Fibroblast of the aortic adventitia (primary cell): ENCODE data around the gene CAST. TPM values are rescaled to one million over a fixed set of nuclear protein-coding genes. Genes with fewer than 3 reads are reported as not detected.

ENCODE experiments used
- DNase-seq: peaks from one replicate; pipeline ENCODE4 v3.0.0-alpha.2; 2010; ENCODE audit warnings: low read depth
- H3K4me3 ChIP-seq: 2 replicates; pipeline ENCODE4 v1.5.1; 2011; ENCODE audit warnings: low read depth, mild to moderate bottlenecking, control low read depth, low read length, moderate library complexity
- total RNA-seq: library from RNA; depleted of rRNA; stranded (reverse); fragments of >200 nt; gene quantifications from 2 replicates; pipeline ENCODE4 v1.2.3, GENCODE V29; 2012; ENCODE audit warnings: low replicate concordance
- TF ChIP-seq, protein P1 (sequence below): IDR thresholded peaks from 2 replicates; pipeline ENCODE4 v1.5.1; 2011; ENCODE audit warnings: mild to moderate bottlenecking, low read length, control low read depth, inconsistent platforms; ENCODE audit not compliant: insufficient read depth

Gene CAST
- total RNA-seq, 1 donor = 398 TPM

DNA sequence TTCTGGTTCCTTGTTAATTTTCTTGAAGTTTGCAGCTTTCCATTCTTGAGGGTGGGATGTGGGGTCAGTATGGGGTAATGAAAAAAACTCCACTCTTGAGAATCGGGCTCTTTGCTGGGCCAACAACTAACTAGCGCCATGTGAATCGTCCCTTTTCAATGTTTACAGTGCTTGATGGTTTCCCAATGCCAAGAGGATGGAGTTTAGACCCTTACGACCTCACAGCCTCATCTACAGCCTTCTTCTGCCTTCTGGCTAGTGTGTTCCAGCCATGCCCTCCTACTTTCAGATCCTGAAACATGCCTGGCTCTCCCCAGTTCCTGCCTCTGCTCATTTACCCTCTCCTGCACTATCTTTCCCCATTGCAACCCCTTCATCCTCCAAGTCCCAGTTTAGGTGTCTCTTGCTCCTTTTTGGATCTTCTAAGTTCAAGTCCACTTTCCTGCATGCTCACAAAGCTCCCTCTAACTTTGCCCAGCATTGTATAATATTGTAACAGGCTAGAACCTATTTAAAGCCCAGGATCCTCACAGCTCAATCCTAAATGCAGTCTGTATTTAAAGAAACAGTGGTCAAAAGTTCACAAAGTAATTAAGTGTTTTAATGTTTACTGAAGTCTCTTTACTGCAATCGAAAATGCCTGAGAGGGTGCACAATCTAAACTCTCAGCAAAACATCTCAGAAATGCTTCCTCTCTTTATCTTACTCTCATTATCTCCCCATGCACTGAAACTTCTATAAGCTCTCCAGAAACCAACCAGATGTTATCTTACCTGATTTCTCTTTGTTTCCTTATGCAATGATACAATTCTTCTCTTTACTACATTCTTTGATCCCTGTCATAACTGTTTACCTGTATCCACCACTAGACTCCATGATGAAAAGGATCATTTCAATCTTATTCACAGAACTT, 20.6 kb upstream of the CAST start:
- TF ChIP-seq, protein P1, sequence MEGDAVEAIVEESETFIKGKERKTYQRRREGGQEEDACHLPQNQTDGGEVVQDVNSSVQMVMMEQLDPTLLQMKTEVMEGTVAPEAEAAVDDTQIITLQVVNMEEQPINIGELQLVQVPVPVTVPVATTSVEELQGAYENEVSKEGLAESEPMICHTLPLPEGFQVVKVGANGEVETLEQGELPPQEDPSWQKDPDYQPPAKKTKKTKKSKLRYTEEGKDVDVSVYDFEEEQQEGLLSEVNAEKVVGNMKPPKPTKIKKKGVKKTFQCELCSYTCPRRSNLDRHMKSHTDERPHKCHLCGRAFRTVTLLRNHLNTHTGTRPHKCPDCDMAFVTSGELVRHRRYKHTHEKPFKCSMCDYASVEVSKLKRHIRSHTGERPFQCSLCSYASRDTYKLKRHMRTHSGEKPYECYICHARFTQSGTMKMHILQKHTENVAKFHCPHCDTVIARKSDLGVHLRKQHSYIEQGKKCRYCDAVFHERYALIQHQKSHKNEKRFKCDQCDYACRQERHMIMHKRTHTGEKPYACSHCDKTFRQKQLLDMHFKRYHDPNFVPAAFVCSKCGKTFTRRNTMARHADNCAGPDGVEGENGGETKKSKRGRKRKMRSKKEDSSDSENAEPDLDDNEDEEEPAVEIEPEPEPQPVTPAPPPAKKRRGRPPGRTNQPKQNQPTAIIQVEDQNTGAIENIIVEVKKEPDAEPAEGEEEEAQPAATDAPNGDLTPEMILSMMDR = no peak
- no peak overlapping the region for H3K4me3 ChIP-seq
- DNase-seq = no peak

DNA sequence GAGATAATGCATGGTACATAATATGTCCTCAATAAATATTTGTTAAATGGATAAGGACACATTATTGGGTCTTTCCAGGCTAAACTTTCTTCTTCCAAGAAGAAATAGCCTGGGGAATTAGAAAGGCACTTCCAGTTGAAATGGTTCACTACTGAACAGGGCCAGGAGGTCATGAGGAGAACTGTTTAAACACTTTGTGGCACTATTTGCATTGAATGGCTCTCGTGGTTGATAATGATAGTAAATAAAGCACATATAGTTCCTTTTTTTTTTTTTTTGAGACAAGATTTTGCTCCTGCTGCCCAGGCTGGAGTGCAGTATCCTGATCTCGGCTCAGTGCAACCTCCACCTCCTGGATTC, 19.9 kb upstream of the CAST start:
- no peak for DNase-seq
- TF ChIP-seq, protein P1 = no peak
- no peak overlapping the region for H3K4me3 ChIP-seq

DNA sequence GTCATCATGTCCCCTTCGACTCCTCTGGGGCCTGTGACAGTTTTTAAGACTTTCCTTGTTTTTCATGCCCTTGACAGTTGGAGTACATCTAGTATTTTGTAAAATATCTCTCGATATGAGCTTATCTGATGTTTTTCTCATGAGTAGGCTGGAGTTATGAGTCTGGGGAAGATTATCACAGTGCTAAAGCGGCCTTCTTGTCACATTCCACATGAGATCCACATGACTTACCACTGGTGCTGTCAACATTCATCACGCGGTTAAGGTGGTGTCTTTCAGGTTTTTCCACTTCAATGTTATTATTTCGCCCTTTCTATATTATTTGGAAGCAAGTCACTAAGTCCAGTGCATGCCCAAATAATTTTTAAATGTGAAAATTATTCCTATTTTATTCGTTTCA, 17.1 kb upstream of the CAST start:
- no peak for DNase-seq
- TF ChIP-seq, protein P1 = no peak
- no peak overlapping the region for H3K4me3 ChIP-seq

DNA sequence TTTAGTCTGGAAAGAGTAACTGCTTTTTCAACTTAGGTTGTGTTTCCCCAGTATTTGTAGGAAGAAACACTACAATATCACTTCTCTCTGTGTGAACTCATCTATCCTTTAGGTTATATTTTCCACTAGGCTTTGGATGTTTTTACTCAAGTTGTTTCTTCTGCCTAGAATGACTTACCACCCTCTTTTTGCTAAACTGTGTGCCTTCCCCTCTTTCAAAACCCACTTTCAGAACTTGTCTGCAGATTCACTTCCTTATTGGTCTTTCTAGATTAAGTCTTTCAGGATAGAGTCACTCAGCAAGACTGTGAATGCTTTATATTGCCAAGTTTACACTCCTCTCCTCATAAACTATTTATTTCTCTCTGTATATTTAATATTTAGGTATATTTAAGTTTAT, 14.2 kb upstream of the CAST start:
- H3K4me3 ChIP-seq = no peak overlapping the region
- TF ChIP-seq, protein P1 = no peak
- DNase-seq = no peak

DNA sequence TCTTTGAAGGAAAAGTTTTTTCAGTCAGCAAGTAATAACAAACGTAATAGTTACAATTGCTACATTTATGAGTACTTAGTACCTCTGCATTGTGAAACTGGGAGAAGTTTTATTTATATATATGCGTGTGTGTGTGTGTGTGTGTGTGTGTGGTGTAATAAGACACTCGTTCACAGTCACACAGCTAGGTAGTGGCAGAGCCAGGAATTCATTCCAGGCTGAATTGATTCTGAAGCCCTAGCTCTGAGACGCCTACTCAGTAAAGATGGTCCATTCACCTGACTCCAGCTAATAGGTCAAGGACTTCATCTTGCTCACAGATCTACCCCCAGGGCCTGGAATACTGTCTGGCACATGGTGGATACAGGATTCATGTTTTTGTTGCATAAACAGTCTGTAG, 13.6 kb upstream of the CAST start:
- DNase-seq = no peak
- TF ChIP-seq, protein P1 = no peak
- no peak overlapping the region for H3K4me3 ChIP-seq

DNA sequence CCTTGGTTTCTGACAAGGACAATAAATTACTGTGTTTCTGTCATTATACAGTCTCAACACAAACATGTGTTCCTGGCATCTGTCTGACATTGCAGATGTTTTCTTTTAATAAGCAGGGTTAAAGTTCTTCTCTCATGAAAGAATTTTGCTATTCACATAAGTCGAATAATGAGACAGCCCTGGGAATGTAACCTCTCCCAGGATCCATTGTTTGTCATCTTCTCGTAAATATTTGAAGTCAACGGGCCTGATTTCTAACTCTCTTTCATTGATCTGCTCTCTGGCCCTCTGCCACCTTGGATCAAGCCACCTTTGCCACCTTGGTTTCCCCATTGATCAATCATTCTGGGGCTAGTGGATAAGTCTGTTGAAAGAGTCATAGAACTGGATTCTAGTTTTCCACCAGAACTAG, 12.9 kb upstream of the CAST start:
- no peak overlapping the region for H3K4me3 ChIP-seq
- TF ChIP-seq, protein P1 = no peak
- no peak for DNase-seq
